Anterior cingulate cortex (tissue), 58 donors: ENCODE measurements around the gene DAB2IP.
A peak's percentile ranks its signal among the peaks of the same experiment; 100 is the strongest.
"Not testable (repeated sequence)": the region's sequence is repeated elsewhere in the genome, so short reads cannot be mapped to it uniquely, and the experiment has no call there.

Source experiments
- DNase-seq, 58 donors: peaks; one replicate each; lab custom pipeline; 2025; lab: John Stamatoyannopoulos, UW

Gene DAB2IP

DNA sequence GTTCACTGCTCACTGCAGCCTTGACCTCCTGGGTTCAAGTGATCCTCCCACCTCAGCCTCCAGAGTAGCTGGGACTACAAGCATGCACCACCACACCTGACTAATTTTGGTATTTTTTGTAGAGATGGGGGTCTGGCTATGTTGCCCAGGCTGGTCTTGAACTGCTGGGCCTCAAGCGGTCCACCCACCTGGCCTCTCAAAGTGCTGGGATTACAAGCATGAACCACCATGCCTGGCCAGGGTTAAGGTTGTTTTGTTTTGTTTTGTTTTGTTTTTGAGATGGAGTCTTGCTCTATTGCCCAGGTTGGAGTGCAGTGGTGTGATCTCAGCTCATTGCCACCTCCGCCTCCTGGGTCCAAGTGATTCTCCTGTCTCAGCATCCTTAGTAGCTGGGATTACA lies 28.0 kb upstream of the DAB2IP start:
- DNase-seq: not testable (repeated sequence)

DNA sequence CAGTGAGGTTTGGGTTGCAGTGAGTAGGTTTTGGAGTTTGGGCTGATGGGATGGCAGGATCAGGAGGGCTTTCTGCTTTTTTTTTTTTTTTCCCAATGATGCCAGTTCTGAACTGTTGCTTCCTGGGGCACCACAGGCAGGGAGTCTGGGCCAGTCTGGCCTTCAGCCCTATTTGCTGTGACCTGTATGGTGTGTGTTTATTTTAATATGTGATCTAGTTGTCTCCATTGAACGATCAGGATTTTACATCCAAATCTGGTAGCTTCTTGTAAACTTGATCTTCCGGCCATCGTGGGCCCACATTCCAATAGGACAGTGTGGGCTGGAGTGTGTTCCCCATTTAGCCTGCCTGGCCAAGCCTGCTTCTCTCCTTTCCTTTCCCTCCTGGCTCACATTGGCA lies 25.8 kb upstream of the DAB2IP start:
- DNase-seq: no peak

GRCh38 chr9:121626012-121626411 lies 25.4 kb upstream of the DAB2IP start:
- DNase-seq: peak in 5 of 58 donors; percentile 14 to 52 (median 26)

DNA sequence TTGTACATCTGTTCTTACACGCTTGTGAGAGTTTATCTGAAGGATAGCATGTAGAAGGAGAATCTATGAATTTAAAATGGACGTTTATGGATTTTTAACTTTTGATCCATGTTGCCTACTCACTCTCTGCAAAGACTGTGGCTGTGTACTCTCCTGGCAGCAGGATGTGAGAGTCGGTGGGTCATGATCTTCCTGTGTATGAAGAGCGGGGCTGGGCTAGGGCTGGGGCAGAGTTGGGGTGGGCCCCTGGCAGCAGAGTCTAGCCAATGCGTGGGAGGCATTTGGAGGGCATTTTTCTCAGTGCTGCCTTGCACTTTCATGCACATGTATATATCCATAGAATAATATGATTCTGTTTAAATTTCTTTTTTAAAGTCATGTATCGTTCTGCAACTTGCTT lies 24.0 kb upstream of the DAB2IP start:
- DNase-seq: no peak

GRCh38 chr9:121628401-121628800 lies 23.0 kb upstream of the DAB2IP start:
- DNase-seq: no peak

DNA sequence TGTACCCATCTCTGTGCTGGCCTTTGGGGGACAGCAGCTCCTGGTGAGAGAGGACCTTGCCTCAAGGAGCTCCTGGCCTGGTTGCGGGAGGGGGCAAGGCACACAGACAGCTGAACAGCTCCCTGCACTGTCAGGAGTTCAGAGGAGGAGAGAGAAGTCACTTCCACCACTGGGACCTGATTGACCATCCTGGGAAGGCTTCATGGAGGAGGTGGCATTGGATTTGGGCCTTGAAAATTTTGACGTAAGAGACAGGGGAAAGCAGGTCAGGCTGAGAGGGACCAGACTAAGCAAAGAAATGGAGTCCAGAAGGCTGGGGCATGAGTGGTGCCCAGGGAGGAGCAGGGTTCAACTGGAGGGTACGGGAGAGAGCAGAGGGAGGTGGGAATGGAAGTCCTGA lies 20.3 kb upstream of the DAB2IP start:
- DNase-seq: no peak

GRCh38 chr9:121631978-121632418 lies 19.4 kb upstream of the DAB2IP start:
- no peak for DNase-seq

- DNase-seq: peak in 1 of 58 donors; percentile 35
These were observed 18.2 kb upstream of the DAB2IP start for GRCh38 chr9:121633119-121633714.

GRCh38 chr9:121633736-121634135 lies 17.7 kb upstream of the DAB2IP start:
- DNase-seq: no peak

DNA sequence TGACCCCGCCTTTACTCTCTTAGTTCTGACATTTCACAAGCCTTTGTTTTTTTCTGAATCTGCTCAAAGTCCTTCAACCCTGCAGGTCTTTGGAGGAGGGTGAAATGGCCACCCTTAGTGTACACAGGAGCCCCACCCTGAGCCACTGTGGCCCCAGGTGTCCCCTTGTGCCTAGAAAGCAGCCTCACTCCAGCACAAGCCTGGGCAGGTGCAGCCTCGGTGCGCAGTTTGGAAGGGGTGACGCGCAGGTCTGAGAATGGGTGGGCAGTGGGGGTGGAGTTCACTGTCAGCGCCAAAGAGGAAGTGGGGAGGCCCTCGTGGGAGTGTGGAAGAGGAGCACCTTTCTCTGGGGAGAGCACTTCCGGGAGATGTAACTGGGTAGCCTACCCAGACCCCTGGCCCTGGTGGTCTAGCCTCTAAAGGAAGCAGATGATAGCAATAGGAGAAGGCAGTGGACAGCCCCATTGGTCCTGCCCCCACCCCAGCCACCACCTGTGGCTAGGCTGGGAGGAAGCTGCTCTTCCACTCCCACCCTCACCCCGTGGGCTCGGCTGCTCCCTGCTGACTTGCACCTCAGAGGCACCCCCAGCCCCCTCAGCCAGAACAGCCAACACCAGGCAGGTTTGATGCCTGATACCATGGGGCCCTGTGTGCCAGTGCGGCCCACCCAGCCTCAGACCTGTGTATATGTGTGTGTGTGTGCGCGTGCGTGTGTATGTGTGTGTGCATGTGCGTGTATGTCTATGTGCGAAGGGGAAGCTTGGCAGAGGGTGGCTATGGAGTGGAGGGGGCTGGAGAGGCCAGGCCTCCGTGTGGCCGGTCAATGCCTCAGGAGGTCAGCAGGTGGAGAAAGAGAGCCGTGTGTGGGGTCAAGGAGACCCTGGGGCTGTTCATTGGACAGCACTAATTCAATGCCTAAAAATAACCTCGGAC lies 16.8 kb upstream of the DAB2IP start:
- DNase-seq: peak in 16 of 58 donors; percentile 13 to 52 (median 28)

GRCh38 chr9:121635300-121635876 lies 16.0 kb upstream of the DAB2IP start:
- DNase-seq: no peak

- peak in 17 of 58 donors; percentile 15 to 58 (median 23) for DNase-seq
These were observed 15.0 kb upstream of the DAB2IP start for GRCh38 chr9:121636341-121636865.

GRCh38 chr9:121636978-121637712 lies 14.3 kb upstream of the DAB2IP start:
- DNase-seq: no peak

DNA sequence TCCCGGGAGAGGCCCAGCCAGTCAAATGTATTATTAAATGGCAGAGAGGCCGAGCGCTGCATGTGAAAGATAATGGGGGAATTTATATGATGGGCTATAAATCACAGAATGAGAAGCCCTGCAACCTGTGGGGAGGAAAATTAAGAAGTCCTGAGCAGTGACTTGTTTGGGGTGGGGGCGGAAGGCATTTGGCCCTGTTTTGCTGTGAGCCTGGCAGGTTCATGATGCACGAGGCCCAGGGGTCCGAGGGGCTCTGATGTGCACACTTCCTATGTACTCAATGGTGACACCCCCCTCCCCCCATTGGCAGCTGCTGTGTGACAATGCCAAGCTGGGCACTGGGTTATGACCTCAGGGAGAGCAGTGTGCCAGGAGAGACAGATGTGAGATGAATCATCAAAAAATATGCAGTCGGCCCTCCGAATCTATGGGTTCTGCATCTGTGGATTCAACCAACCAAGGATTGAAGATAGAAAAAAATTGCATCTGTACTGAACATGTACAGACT lies 13.7 kb upstream of the DAB2IP start:
- peak in 48 of 58 donors; percentile 15 to 88 (median 65) for DNase-seq

DNA sequence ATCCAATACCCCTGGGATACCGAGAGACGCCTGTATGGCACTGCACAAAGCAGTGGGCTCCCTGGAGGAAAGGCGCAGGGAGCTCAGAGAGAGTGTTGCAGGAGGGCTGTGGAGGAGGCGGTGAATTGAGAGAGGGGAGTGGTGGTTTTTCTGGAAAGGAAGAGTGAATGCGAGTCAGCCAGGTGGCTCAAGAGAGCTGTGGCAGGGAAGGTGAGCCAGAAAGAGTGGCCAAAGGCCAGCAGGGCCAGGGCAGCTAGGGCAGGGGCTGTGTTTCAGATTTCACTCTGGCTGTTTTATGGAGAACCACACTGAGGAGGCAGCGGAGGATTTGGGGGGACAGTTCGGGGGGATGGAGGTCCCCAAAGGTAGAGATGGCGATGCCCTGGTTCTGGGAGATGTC lies 13.0 kb upstream of the DAB2IP start:
- DNase-seq: peak in 1 of 58 donors; percentile 49

- DNase-seq: no peak
These were observed 12.4 kb upstream of the DAB2IP start for GRCh38 chr9:121638901-121639592.

DNA sequence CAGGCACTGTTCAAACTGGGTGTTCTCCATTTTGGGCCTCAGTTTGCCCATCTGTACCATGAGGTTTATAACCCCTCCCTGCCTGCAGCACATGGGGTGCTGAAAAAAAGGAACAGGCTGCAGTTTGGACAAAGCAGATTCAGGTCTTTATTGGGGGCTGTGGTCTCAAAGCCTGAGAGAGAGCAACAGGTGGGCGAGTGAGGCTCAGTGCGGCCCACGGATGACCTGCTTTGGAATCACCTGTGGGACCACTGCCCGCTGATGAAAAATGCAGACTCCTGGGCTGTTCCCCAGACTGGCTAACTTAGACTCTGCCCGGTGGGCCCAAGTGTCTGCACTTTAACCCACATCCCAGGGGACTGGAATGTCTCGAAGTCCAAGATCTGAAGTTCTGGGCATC lies 11.8 kb upstream of the DAB2IP start:
- no peak for DNase-seq

- DNase-seq: peak in 32 of 58 donors; percentile 9 to 71 (median 40)
These were observed 11.4 kb upstream of the DAB2IP start for GRCh38 chr9:121640076-121640475.

DNA sequence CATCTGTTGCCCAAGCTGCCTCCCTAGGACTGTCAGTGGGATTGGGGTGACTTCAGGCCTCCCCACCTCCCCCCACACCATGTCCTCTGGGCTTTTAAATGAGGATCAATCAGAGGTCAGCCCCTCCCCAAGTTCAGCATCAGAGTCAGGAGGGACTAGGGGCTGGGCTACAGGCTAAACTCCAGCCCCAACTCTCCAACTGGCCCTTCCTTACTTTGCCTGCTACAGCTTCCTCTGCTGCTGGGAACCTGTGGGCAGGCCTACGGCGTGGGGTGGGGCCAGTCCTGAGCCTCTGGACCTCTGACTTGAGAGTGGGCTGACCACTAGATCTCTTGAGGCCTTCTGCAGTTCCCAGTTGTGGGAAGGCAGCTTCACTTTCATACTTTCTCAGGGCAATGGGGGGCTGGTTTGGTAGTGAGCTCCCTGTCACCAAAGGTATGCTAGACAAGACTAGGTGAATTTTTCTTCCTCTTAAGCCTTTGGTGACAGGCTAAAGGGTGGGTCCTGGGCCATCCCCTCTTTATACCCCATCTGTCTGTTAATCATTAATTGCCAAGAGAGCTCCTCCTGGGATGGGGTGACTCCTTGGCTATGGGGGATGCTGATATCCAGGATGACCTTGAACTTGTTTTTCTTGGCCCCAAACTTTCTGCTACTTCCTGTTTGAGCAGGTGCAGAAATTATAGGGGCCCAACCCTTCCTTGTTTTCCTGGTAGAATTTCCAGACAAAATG lies 10.8 kb upstream of the DAB2IP start:
- no peak for DNase-seq
